ENCODE results near the gene KIAA0930. TPM values are rescaled to one million over a fixed set of nuclear protein-coding genes. Genes with fewer than 3 reads are reported as not detected.
A peak's percentile ranks its signal among the peaks of the same experiment; 100 is the strongest.

The KIAA0930 gene
- total RNA-seq, 1 donor from 2014 or later, result 89.2 TPM

GRCh38 chr22:45211848-45212247 is 28.8 kb downstream of the KIAA0930 start:
- H3K4me3 ChIP-seq, result peak overlapping the region; percentile 39
- no peak for DNase-seq
- TF ChIP-seq CTCF (IDR thresholded peaks at IDR 0.05), result no peak
- peaks cover 34% of the 10 kb centered on the region for H3K4me1 ChIP-seq
- H3K27me3 ChIP-seq (ENCODE audit: low read depth), result no peaks in the 10 kb centered on the region
- peak overlapping the region; percentile 41 for H3K27ac ChIP-seq
- intact Hi-C loops (cut with DNase I), result no loop called here
- no peak for ATAC-seq
- H3K9me3 ChIP-seq, result no peaks in the 10 kb centered on the region
- peaks cover 11% of the 10 kb centered on the region for H3K36me3 ChIP-seq

DNA sequence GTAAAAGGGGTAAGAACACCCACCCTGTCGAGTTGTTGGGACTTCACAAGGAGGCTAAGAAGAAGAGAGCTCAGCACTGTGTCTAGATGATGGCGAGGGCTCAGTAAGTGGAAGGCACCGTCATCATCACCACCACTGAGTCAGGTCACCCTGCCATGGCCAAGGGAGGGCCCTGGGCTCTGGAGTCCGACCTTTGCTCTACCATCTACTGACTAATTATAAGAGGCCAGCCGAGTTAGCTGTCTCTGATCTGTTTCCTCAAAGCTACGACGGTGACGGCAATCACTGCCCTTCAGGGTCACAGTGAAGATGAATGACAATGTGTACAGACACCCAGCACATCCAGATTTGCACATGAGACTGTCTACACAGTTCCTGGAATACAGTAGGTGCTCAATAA is 29.3 kb downstream of the KIAA0930 start:
- peak overlapping the region; percentile 39 for H3K4me3 ChIP-seq
- no peak overlapping the region for H3K27ac ChIP-seq
- peaks cover 30% of the 10 kb centered on the region for H3K4me1 ChIP-seq
- ATAC-seq, result no peak
- H3K27me3 ChIP-seq (ENCODE audit: low read depth), result no peaks in the 10 kb centered on the region
- intact Hi-C loops (cut with DNase I), result no loop called here
- no peaks in the 10 kb centered on the region for H3K9me3 ChIP-seq
- no peak for TF ChIP-seq CTCF (IDR thresholded peaks at IDR 0.05)
- DNase-seq, result no peak
- peaks cover 11% of the 10 kb centered on the region for H3K36me3 ChIP-seq

GRCh38 chr22:45210991-45211390 is 29.7 kb downstream of the KIAA0930 start:
- DNase-seq, result no peak

DNA sequence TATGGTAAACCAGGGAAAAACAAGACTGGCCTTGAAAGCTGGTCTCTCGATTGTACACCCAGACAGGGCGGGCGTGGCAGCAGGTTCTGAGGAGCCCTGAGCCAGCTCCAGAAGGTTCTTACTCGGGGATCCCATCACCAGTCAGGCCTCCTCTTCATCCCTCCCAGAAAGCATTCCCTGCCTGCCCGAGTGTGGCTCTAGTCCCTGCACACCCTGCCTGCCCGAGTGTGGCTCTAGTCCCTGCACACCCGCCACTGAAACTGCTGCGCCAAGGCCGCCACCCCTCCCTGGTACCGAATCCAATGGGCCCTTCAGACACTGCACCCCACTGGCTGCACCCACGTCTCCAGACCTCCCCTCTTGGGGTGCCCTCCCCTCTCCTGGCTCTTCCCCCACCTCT is 30.1 kb downstream of the KIAA0930 start:
- intact Hi-C loops (cut with DNase I), result no loop called here
- no peak overlapping the region for H3K27ac ChIP-seq
- H3K9me3 ChIP-seq, result no peaks in the 10 kb centered on the region
- H3K4me3 ChIP-seq, result no peak overlapping the region
- TF ChIP-seq CTCF (IDR thresholded peaks at IDR 0.05), result no peak
- ATAC-seq, result no peak
- peaks cover 26% of the 10 kb centered on the region for H3K4me1 ChIP-seq
- DNase-seq, result no peak
- H3K27me3 ChIP-seq (ENCODE audit: low read depth), result no peaks in the 10 kb centered on the region
- H3K36me3 ChIP-seq, result peaks cover 12% of the 10 kb centered on the region

More at GRCh38 chr22:45210991-45211390, 29.7 kb downstream of the KIAA0930 start:
- Histone ChIP-seq H3K4me1 (peaks cover 26% of the 10 kb centered on the region), H3K36me3 (peaks cover 11% of the 10 kb centered on the region), H3K4me3 (no peak overlapping the region), H3K27me3 (ENCODE audit: low read depth) (no peaks in the 10 kb centered on the region), H3K9me3 (no peaks in the 10 kb centered on the region), H3K27ac (no peak overlapping the region)
- intact Hi-C loops (cut with DNase I), result no loop called here
- TF ChIP-seq CTCF (IDR thresholded peaks at IDR 0.05), result no peak
- no peak for ATAC-seq

DNA sequence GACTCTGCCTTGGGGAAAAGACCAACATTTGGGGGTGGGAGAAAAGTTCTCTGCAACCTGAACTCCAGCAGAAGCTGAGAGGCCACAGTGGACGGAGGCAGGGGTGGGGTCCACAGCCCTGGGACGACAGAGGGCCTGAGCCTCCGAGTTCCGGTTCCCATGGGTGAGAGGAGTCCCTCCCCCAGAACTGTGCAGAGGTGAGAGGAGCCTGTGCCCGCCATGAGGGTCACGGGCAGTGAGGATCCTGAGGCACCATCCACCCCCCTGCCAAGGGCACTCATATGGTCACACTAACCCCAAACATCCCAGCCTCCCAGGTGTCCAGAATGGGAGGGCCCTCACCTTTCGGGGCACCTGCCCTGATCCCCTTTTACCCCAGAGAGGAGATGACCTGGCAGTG is 30.5 kb downstream of the KIAA0930 start:
- no peak overlapping the region for H3K27ac ChIP-seq
- DNase-seq (no peak), ATAC-seq (no peak)
- TF ChIP-seq CTCF (IDR thresholded peaks at IDR 0.05), result no peak
- peaks cover 16% of the 10 kb centered on the region for H3K36me3 ChIP-seq
- no peaks in the 10 kb centered on the region for H3K27me3 ChIP-seq (ENCODE audit: low read depth)
- H3K4me3 ChIP-seq, result no peak overlapping the region
- intact Hi-C loops (cut with DNase I), result no loop called here
- H3K9me3 ChIP-seq, result no peaks in the 10 kb centered on the region
- peaks cover 26% of the 10 kb centered on the region for H3K4me1 ChIP-seq

Measured in lower lobe of right lung (tissue), 2 donors.